Measurements from ENCODE around the gene TXNRD3. TPM values are rescaled to one million over a fixed set of nuclear protein-coding genes. Genes with fewer than 3 reads are reported as not detected.

Gene TXNRD3
- polyA plus RNA-seq, 1 donor (not counting 4 experiments of a cell fraction or from before 2014, with no cell fraction given): 9.7 TPM

- dilution Hi-C loops (cut with MboI; ENCODE audit: extremely low pct_ligation_motif_present, low sequenced_read_pairs): no loop called here
- FAIRE-seq: no peak
- Histone ChIP-seq H3K4me2 (ENCODE audit: control insufficient read depth, extremely low read depth, insufficient read depth, low read depth, low read length) (no peak overlapping the region), H3K9ac (ENCODE audit: control insufficient read depth, extremely low read depth, insufficient read depth, low read length) (no peak overlapping the region), H3K27ac (ENCODE audit: control insufficient read depth, insufficient read depth, low read length) (no peak overlapping the region), H2AFZ (ENCODE audit: control insufficient read depth, low read length) (no peak overlapping the region), H4K20me1 (ENCODE audit: control insufficient read depth, extremely low read depth, insufficient read depth, low read length) (no peaks in the 10 kb centered on the region), H3K4me1 (ENCODE audit: control insufficient read depth, extremely low read depth, insufficient read depth, low read length) (no peaks in the 10 kb centered on the region), H3K27me3 (ENCODE audit: control insufficient read depth, extremely low read depth, insufficient read depth, low read length) (no peaks in the 10 kb centered on the region), H3K79me2 (ENCODE audit: control insufficient read depth, insufficient read depth, low read length) (no peaks in the 10 kb centered on the region), H3K9me1 (ENCODE audit: control insufficient read depth, extremely low read depth, insufficient read depth, low read length) (no peaks in the 10 kb centered on the region), H3K4me3 (ENCODE audit: control insufficient read depth in 2 of 3, extremely low read depth in 1 of 3, insufficient read depth in 2 of 3, low read depth in 1 of 3, low read length in 3 of 3) (no peak overlapping the region), H3K36me3 (ENCODE audit: control insufficient read depth in 2 of 2, extremely low read depth in 1 of 2, insufficient read depth in 2 of 2, low read length in 2 of 2) (no peaks in the 10 kb centered on the region), H3K9me3 (ENCODE audit: control insufficient read depth, low read depth, low read length) (no peaks in the 10 kb centered on the region)
- no peak for DNase-seq (ENCODE audit: low read depth, low spot score)
- no peak for TF ChIP-seq EZH2 (IDR thresholded peaks at IDR 0.05; ENCODE audit: low read length)
- TF ChIP-seq CTCF (optimal IDR thresholded peaks at IDR 0.05 in 1 of 3, IDR thresholded peaks at IDR 0.05 in 1 of 3, conservative IDR thresholded peaks at IDR 0.05 in 1 of 3; ENCODE audit: extremely low read depth in 1 of 3, insufficient read depth in 2 of 3, low read length in 3 of 3): no peak
Measured at GRCh38 chr3:126557415-126557745, 97.5 kb downstream of the TXNRD3 start.

Small RNA genes lying within 50 kb of the gene (small RNA-seq; reads per million reads assigned to genes)
- gene RNA5SP138 (ENCODE audit: insufficient read length in 3 of 3, low read depth in 3 of 3, low replicate concordance in 1 of 3): 0 reads per million in 3 experiments

Other genes with a start within 250 kb of the TXNRD3 start
- 9.9 to 10.7 TPM (median 10.3 TPM) in 3 replicates for gene ZXDC, start 179.2 kb downstream of the TXNRD3 start, polyA plus RNA-seq
- not detected in 3 replicates for gene UROC1, start 137.4 kb downstream of the TXNRD3 start, polyA plus RNA-seq
- gene CHST13, start 131.0 kb downstream of the TXNRD3 start, polyA plus RNA-seq: not detected in 3 replicates
- not detected in 3 replicates for gene C3orf22, start 96.2 kb downstream of the TXNRD3 start, polyA plus RNA-seq
- 20.6 to 23.7 TPM (median 21.7 TPM) in 3 replicates for gene CHCHD6, start 49.1 kb upstream of the TXNRD3 start, polyA plus RNA-seq

Measured in keratinocyte (primary cell).